PC-9 (cell line): ENCODE data around the gene RTEL1. TPM values are rescaled to one million over a fixed set of nuclear protein-coding genes. Genes with fewer than 3 reads are reported as not detected.

Experiments
- BruUV-seq: library from RNA; stranded (reverse); fragments of 400-500 nt; replicated peaks from 2 replicates; lab custom pipeline; 2021; lab: Mats Ljungman, UMichigan
- CTCF ChIA-PET: fragments of 300-600 bp; sonication (Branson Sonifier 250); formaldehyde crosslinking; loops from one replicate; lab custom pipeline; 2022; ENCODE audit warnings: antibody characterized with exemption; lab: Charles Lee
- POLR2A ChIA-PET: fragments of 300-600 bp; sonication (Branson Sonifier 250); formaldehyde crosslinking; loops from one replicate; lab custom pipeline; 2022; ENCODE audit warnings: antibody characterized with exemption; ENCODE audit not compliant: unreplicated experiment; lab: Charles Lee
- DNase-seq, 2 experiments: peaks; one replicate each; pipeline versions ENCODE4 v3.0.0 to v3.0.0-alpha.2; 2015 to 2022; ENCODE audit warnings: mixed read lengths in 1 of 2
- H2AFZ ChIP-seq: fragments of 200-600 bp; sonication (generic); 2 replicates; pipeline ENCODE4 v1.8.1; 2017; ENCODE audit warnings: antibody characterized with exemption
- H3F3A ChIP-seq: fragments of 200-600 bp; sonication (generic); 2 replicates; pipeline ENCODE4 v1.8.1; 2017; ENCODE audit warnings: antibody characterized with exemption, mild to moderate bottlenecking, low read depth; ENCODE audit not compliant: insufficient read depth
- H3K27ac ChIP-seq: fragments of 200-600 bp; sonication (generic); 2 replicates; pipeline ENCODE4 v1.6.1; 2016; ENCODE audit warnings: mixed run types
- H3K27me3 ChIP-seq: fragments of 200-600 bp; sonication (generic); 2 replicates; pipeline ENCODE4 v1.6.1; 2016; ENCODE audit warnings: low read depth, mixed run types; ENCODE audit not compliant: insufficient read depth
- H3K36me3 ChIP-seq: fragments of 200-600 bp; sonication (generic); 2 replicates; pipeline ENCODE4 v1.6.1; 2016; ENCODE audit warnings: low read depth, mixed run types
- H3K4me1 ChIP-seq: fragments of 200-600 bp; sonication (generic); replicated peaks from 2 replicates; pipeline ENCODE4 v1.6.1; 2016; ENCODE audit warnings: mixed run types; ENCODE audit not compliant: insufficient read depth
- H3K4me2 ChIP-seq: fragments of 200-600 bp; sonication (generic); 2 replicates; pipeline ENCODE4 v1.6.1; 2017; ENCODE audit warnings: mixed run types
- H3K4me3 ChIP-seq: fragments of 200-600 bp; sonication (generic); 2 replicates; pipeline ENCODE4 v1.6.1; 2016; ENCODE audit warnings: mixed run types
- H3K79me2 ChIP-seq: fragments of 200-600 bp; sonication (generic); 2 replicates; pipeline ENCODE4 v1.6.1; 2017; ENCODE audit warnings: low read depth, mixed run types
- H3K9me2 ChIP-seq: fragments of 200-600 bp; sonication (generic); 2 replicates; pipeline ENCODE4 v1.8.1; 2017; ENCODE audit warnings: mild to moderate bottlenecking; ENCODE audit not compliant: insufficient read depth
- H3K9me3 ChIP-seq: fragments of 200-600 bp; sonication (generic); 2 replicates; pipeline ENCODE4 v1.8.1; 2016; ENCODE audit warnings: low read depth; ENCODE audit not compliant: insufficient read depth
- H4K20me1 ChIP-seq: fragments of 200-600 bp; sonication (generic); 2 replicates; pipeline ENCODE4 v1.8.1; 2017; ENCODE audit not compliant: insufficient read depth
- CTCF ChIP-seq: fragments of 200-600 bp; sonication (generic); conservative IDR thresholded peaks from 2 replicates; pipeline ENCODE4 v1.6.1; 2017; ENCODE audit warnings: mixed run types, antibody characterized with exemption, mild to moderate bottlenecking, moderate library complexity
- EZH2 ChIP-seq: fragments of 200-600 bp; sonication (generic); IDR thresholded peaks from 2 replicates; pipeline ENCODE4 v1.8.0; 2017; ENCODE audit warnings: antibody characterized with exemption, low read depth
- intact Hi-C: fragments of 100-400 bp; cut with micrococcal nuclease; formaldehyde crosslinking; loops from one replicate; pipeline ENCODE4 v1.10.0; 2022; ENCODE audit not compliant: unreplicated experiment
- total RNA-seq: library from RNA; stranded (reverse); gene quantifications from 2 replicates; pipeline ENCODE4 v1.2.3, GENCODE V29; 2021

The RTEL1 gene
- total RNA-seq, 1 experiment from 2014 or later = 36.0 TPM

- ChIA-PET POLR2A (no interaction called here), CTCF (no interaction called here)
- peaks cover 20% of the 10 kb centered on the region for H3K4me1 ChIP-seq
- DNase-seq = no peak
- H2AFZ ChIP-seq = no peak overlapping the region
- no TSS peak for BruUV-seq
- H3K9me2 ChIP-seq = no peaks in the 10 kb centered on the region
- H3K27me3 ChIP-seq = no peaks in the 10 kb centered on the region
- peak overlapping the region; percentile 95 for H3K4me2 ChIP-seq
- TF ChIP-seq CTCF = no peak
- H3K27ac ChIP-seq = peak overlapping the region; percentile 62
- peaks cover 23% of the 10 kb centered on the region; the same call in 1 of the 2 replicates for H3F3A ChIP-seq
- intact Hi-C loops = no loop called here
- H3K9me3 ChIP-seq = no peaks in the 10 kb centered on the region
- peak overlapping the region; percentile 92 for H3K4me3 ChIP-seq
- H3K36me3 ChIP-seq = no peaks in the 10 kb centered on the region
- peaks cover 79% of the 10 kb centered on the region for H3K79me2 ChIP-seq
- H4K20me1 ChIP-seq = peaks cover 9% of the 10 kb centered on the region
Observed at GRCh38 chr20:63625771-63626423, 32.2 kb upstream of the RTEL1 start.

GRCh38 chr20:63626424-63627128 lies 31.5 kb upstream of the RTEL1 start, which contains the start of gene GMEB2:
Gene GMEB2, minus strand, starts transcription at chr20:63627101. Its CDS starts 7,704 bp downstream, at chr20:63619397.
- Histone ChIP-seq H3K79me2 (peaks cover 74% of the 10 kb centered on the region), H3F3A (peaks cover 28% of the 10 kb centered on the region; the same call in 1 of the 2 replicates), H3K4me3 (peak within 1 kb of the TSS; percentile 92), H3K9me3 (no peaks in the 10 kb centered on the region), H3K27me3 (no peaks in the 10 kb centered on the region), H3K4me2 (peak within 1 kb of the TSS; percentile 96), H2AFZ (peak within 1 kb of the TSS; percentile 92), H3K36me3 (no peaks in the 10 kb centered on the region), H3K27ac (peak within 1 kb of the TSS; percentile 86), H3K4me1 (peaks cover 20% of the 10 kb centered on the region), H3K9me2 (no peaks in the 10 kb centered on the region), H4K20me1 (peaks cover 9% of the 10 kb centered on the region)
- BruUV-seq = no TSS peak
- intact Hi-C loops = no loop called here
- DNase-seq = no peak
- POLR2A ChIA-PET = interaction anchor here (0.6 to 1.1 kb wide), 4 partner anchors 15 to 270 kb away, joined by 3 to 15 read pairs (median 5); no protein-coding TSS in a partner anchor
- no peak for TF ChIP-seq EZH2
- no peak for TF ChIP-seq CTCF
- CTCF ChIA-PET = interaction anchor here (0.7 kb wide), 1 partner anchor 74 kb away, joined by 4 read pairs; no protein-coding TSS in a partner anchor

- BruUV-seq = no TSS peak
- H3K79me2 ChIP-seq = peaks cover 67% of the 10 kb centered on the region
- H3K36me3 ChIP-seq = no peaks in the 10 kb centered on the region
- no peaks in the 10 kb centered on the region for H3K9me2 ChIP-seq
- no peaks in the 10 kb centered on the region for H3K27me3 ChIP-seq
- peaks cover 28% of the 10 kb centered on the region; the same call in 1 of the 2 replicates for H3F3A ChIP-seq
- peak overlapping the region; percentile 96 for H3K4me2 ChIP-seq
- peak; percentile 81 to 97 for DNase-seq
- ChIA-PET POLR2A (interaction anchor here (0.6 to 1.1 kb wide), 4 partner anchors 14 to 270 kb away, joined by 3 to 15 read pairs (median 5); no protein-coding TSS in a partner anchor), CTCF (interaction anchor here (0.7 kb wide), 1 partner anchor 75 kb away, joined by 4 read pairs; no protein-coding TSS in a partner anchor)
- peak overlapping the region; percentile 86 for H2AFZ ChIP-seq
- H3K4me1 ChIP-seq = peaks cover 20% of the 10 kb centered on the region
- peak overlapping the region; percentile 92 for H3K4me3 ChIP-seq
- TF ChIP-seq CTCF (no peak), EZH2 (no peak)
- H4K20me1 ChIP-seq = peaks cover 2% of the 10 kb centered on the region; the same call in 1 of the 2 replicates
- H3K9me3 ChIP-seq = no peaks in the 10 kb centered on the region
- intact Hi-C loops = no loop called here
- no peak overlapping the region for H3K27ac ChIP-seq
Observed at GRCh38 chr20:63627129-63627750, 30.9 kb upstream of the RTEL1 start.
